Hematopoietic multipotent progenitor cell treated with erythropoietin and hydrocortisone succinate and interleukin-3 and kit ligand, for 4 days (in vitro differentiated cells): ENCODE measurements around the gene DDI2.
A peak's percentile ranks its signal among the peaks of the same experiment; 100 is the strongest.
"Not testable (repeated sequence)": the region's sequence is repeated elsewhere in the genome, so short reads cannot be mapped to it uniquely, and the experiment has no call there.

Source experiments
- DNase-seq: peaks from one replicate; pipeline ENCODE4 v3.0.0-alpha.2; 2015

DDI2 gene

DNA sequence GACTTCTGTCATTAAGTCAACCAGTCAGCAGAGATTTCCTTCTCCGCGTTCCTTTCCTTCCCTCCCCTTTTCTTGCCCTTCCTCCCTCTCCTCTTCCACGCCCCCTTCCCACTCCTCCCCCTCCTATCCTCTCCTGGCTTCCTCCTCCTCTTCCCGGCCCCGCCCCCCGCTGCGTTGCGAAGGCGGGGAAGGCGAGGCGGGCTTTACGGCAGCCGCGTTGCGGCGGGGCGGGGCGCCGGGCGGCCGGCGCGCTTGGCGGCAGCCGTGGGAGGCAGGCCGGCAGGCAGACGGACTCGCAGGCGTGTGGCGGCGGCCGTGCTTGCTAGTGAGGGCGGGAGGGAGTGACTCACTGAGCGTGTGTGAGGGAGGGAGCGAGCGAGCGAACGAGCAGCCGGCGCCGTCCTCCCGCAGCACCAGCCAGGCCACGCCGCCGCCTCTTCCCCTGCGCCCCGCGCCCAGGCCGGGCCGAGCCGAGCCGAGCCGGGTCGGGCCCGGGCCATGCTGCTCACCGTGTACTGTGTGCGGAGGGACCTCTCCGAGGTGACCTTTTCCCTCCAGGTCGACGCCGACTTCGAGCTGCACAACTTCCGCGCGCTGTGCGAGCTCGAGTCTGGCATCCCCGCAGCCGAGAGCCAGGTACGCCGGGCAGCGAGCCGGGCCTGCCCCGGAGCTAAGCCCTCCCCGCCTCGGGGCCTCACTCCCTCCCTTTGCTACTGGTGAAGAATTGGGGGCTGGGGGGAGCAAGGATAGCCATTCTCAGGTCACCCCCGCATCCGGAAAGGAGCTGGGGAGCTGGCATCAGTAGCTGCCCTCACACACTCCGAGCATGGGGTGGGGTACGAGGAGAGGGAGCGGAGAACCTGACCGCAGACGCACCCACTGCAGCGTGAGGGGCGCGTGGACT is at the start of gene DDI2:
Gene DDI2 (plus strand): TSS at position 286 of the 904 bp plus-strand sequence. CDS start 213 bp downstream, at position 499.
- DNase-seq: peak; percentile 99

DNA sequence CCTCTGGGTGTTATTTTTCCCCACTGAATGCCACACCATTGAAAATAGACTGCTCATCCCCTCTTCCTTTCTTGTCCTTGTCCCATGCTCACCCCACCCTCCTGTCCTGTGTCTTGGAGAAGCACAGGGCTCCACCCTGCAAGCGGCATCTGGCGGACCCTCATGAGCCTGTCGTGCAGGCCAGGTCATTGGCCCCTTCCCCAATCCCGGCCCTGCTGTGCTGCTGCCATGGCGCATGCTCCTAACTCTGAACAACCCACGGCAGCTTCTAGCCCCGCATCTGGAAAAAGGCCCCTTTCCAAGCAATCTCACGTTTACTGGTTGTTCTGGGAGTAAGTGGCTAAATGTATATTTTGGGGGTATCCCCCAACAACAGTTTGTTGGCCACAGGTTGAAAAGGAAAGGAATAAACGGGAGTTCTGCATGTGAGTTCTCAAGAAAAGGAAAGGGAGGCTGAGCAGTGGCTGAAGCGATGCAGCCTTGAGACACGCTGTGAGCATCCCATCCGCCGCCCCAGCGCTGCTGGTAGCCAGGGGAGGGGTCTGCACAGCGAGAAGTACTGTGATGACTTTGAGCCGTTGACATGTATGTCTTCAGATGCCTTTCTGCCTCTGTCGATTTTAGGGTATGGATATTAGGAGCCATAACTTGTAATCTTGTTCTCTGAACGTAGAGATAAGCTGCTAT is 48.7 kb upstream of the DDI2 start:
- DNase-seq: no peak

DNA sequence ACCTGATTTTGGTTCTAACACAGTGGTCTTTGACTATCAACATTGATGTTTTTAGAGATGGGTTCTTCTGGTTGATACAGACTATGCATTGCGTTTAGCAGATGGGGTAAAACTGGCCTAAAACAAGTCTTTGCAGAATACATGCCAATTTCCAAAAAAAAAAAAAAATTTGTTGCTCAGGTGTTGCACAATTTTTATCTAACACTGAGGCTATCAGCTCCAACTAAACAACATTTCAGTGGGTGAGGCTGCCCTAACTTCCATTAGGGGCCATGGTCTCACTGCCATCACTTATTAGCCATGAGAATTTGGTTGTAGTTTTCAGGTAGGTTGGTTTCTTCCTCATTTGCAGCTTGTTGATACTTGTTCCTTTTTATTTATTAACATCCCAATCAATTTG is 46.4 kb upstream of the DDI2 start:
- DNase-seq: no peak

DNA sequence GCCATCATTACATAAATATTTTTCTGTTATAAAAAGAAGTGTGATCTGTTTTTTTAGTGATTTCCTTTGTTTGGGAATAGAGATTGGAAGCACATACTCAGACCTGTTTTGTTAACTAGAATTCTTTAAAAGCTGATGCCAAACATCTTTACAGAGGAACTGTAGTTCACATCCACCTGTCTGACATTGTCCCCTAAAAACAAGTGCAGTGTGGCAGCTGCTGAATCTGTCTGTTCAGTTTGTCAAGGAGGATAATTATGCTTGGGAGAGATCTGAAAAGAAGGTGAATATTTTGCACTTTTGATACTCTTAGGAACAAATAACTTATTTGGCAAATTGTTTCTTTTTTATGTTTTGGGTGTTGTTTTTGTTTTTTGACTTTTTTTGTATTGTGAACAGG is 46.0 kb upstream of the DDI2 start:
- DNase-seq: no peak

DNA sequence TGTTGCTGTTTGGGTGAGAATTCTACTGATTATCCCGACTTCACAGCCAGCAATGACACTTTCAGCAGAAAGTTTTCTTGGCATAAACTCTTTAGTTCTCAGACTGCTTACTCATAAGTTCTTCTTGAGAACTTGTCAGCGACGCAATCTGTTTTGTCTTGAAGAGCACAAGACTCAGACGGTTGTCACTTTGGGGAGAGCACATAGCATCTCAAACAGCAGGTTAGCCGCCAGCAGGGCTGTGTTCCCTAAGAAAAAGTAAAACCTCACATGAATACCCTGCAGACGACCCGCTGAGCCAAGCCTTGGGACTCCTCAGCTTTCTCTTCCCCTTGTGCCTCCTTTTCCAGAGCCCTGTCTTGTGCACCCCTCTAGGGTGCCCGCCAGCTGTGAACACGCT is 43.8 kb upstream of the DDI2 start:
- DNase-seq: no peak

DNA sequence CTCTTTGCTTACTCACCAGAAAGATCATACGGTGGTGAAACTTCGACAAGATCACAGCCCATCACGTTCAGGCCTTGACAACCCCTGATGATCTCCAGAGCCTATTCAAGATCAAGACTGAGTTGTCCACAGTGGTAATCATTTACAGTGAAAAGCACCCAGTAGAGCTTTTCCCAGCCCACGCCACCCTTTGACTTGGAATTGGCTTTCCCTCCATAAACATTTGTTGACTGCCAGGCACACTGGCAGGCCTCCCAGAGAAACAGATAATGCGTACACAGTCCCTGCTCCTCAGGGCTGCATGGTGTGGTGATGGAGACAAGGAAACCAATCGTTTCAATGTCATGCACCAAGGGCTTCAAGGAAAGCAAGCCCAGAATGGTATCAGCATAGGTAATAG is 42.5 kb upstream of the DDI2 start:
- no peak for DNase-seq

DNA sequence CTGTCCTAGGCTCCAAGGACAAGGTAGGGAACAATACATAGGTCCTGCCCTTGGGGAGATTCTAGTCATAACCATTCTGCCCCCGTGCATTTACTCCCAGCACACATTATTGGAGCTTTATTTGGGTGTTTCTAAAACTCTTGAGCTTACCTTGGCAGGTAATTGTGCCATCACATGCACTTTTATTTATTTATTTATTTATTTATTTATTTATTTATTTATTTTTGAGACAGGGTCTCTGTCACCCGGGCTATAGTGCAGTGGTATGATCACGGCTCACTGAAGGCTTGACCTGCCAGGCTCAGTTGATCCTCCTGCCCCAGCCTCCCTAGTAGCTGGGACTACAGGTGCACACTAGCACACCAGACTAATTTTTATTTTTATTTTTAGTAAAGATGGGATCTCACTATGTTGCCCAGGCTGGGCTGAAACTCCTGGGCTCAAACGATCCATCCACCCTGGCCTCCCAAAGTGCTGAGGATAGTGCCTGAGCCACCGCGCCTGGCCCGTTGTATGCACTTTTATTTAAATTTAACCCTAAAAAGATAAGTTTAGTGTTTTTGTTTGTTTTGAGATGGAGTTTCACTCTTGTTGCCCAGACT is 41.6 kb upstream of the DDI2 start:
- DNase-seq: no peak

DNA sequence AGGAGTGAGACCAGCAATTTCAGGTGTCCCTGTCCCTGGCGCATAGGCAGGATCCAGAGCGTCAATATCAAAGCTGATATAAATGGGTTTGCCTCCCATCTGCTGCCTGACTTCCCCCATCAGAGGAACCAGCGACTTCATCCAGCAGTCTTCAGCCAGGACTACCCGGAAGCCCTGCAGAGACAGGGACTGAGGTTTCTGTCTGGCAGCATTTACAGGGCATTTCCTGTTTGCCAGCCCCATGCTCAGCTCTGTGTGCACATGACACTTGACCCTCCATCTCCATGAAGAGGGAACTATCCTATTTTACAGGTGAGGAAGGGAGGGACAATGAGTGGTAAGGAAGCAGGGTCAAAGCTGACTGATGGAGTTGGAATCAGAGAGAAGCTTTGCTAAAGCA is 39.6 kb upstream of the DDI2 start:
- DNase-seq: no peak

DNA sequence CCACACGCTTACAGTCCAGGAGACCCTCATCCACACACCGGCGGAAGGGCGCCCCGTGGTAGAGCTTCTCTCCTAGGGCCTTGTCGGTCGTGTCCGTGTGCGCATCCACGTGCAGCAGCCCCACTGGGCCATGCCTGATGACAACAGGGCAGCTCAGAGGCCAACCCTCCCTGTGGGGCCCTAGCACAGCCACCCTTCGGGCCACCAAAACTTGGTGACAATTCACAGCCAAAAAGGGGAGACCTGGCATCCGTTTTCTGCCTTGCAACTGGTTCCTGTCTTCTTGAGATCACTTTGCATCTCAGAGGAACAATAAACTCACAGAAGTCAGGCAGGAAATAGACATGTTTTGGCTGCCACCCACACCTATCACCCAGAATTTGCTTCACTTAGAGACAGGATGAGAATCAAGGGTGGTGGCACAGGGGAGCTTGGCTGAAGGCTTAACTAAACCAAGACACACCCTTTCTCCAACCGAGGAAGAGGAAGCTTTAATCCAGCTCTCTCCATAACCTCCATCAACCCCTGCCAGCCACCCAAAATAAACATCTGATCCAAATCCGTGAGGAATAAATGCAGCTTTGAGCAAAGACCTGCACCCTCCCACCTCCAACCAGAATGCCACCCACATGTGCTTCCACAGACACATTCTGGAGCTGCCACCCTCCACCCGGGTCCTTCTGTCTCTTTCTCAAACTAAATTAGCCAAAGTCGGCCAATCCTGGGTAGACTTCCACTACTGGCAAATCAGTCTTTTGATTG is 38.2 kb upstream of the DDI2 start:
- DNase-seq: no peak

DNA sequence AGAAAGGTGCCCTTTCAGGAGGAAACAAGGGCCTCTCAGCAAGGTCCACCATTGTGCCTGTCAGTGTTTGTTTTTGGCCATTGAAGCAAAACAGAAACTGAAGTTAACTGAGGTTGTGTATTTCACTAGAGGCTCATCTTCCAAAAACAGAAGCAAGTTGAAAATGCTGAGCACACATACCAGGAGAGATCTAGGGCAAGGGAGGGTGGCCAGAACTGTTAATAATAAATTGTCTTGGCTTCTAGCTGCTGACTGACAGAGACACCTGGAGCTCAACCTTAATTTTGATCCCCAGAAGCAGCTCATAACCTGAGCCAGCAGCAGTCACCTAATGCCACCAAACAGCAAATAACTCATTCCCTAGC is 37.6 kb upstream of the DDI2 start:
- no peak for DNase-seq

DNA sequence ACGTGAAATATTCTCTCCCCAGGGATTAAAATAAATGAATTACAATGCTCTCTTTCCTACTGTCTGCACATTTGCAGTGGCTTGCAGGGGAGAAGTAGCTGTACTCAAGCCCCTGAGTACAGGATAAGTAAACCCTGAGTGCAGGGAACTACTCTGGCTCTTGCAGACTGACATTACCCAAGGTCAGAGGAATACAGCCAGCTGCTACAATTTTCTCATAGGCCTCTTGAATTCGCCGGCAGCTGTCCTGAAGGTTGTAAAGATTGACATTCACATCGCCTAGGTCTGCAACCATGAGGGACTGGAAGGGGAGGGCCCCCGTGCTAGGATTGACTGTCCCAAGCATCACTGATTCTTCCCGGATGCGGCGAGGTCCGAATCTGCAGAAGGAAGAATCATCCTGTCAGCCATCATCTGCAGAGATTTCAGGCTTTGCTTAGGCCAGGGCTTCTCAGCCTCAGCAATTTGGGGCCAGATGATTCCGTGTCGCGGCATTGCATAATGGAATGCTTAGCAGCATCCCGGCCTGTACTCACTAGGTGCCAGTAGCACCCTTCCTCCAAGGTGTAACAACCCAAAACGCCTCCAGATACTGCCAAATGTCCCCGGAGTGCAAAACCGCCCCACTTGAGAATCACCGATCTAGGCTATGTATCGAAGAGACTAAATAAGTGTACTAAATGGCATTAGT is 34.1 kb upstream of the DDI2 start:
- no peak for DNase-seq

DNA sequence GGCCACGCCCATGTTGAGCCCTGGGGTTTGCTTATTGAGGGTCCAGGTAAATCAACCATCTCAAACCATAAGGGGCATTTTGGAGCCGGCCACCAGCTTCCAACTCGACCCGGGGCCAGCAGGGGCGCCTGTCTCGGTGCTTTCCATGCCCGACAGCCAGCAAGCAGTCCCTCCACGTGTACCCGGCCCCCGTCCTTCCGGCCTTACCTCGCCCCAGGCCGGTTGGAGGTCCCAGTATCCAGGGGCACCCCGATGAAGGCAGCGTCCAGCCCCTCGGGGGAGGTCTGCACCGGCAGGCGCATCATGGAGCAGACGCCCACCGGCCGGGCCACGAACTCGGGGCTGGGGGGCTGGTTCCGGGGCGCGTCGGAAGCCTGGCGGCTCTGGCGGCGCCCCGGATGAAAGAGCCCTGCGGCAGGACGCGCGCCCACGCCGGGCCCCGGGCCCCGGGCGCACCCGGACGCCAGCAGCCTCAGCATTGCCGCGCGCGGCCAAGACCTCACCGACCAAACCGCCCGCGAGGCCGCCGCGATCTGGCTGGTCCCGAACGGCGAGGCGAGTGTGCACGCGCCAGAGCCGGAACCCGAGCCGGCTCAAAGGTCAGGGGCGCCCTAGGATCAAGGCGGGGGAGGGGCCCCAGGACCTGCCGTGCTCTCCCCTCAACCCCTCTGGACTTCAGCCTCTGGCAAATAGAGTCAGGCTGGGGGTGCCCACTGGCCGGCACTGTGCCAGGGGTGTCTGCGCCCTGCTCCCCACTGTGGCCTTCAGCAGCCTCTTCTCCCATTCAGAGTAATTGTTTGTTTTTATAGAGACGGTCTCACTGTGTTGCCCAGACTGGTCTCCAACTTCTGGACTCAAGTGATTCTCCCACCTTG is 32.5 kb upstream of the DDI2 start, which contains the start of gene AGMAT:
Gene AGMAT (minus strand): TSS at position 563 of the 875 bp plus-strand sequence. CDS start 84 bp downstream, at position 479.
- DNase-seq: peak; percentile 88

DNA sequence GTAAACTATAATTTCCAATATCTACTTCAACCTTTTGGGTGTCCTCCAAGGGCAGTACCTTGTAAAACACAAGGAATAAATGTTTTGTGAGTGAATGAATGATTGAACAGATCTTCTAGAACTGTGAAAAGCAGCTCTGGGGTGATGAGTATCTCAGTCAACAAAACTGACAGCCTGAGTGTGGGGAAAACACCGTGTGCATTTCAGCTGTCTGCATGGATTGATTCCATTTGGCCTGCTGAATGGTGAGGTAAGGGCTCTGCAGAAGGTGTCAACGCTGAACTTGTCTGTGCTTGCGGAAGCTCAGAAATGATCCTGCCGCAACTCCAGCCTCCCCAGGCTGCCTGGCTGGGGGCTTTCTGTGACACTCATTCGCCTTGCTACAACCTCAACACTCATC is 25.0 kb upstream of the DDI2 start:
- DNase-seq: no peak

DNA sequence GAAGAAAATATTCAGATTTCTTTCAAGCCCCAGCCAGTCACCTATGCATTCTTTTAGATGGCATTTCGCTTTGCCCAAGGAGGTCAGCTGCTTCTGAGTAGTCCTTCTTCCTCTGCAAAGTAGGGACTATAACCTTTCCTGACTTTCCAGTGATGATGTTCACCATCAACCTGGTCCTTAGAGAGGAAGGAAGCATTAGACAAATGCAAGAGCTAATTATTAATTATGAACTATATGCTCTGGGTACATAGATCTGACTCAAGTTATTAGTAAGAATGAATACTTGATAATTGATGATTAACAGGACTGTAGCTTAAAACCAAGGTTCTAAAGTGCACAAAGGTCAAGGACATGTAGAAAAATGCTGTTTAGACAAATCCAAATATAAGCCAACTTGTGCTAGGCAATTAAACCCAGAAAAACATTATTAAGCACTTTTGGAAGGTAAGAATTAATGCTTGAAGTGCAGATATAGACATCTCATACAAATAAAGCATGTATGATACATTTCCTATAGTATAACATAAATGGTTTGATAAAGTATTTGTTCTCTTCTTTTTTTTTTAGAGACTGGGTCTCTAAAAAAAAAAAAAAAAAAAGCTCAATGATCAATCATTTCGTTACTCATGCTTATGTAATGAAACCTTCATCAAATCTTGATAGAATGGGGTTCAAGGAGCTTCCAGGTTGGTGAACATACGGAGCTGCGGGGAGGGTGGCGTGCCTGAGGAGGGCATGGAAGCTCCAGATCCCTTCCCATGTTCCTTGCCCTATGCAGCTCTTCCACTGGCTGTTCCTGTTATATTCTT is 21.2 kb upstream of the DDI2 start:
- DNase-seq: no peak

DNA sequence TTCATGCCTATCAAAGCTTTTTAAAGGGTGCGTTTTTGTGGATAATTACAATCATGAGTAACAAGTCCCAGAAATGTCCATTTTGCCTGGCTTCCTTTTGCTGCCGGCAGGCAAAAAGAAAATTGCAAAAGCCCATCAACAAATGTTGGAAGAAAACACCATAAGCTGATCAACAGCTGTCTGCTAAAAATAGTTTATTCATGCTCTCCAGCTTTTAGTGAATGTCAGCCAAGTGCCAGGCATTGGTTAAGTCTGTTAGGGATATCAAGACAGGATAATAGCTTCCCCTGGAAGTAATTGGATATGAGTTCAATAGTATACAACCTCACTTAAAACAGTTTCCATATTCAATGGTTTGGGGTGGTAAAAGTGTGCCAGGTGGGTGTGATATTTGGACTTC is 18.8 kb upstream of the DDI2 start:
- DNase-seq: no peak

DNA sequence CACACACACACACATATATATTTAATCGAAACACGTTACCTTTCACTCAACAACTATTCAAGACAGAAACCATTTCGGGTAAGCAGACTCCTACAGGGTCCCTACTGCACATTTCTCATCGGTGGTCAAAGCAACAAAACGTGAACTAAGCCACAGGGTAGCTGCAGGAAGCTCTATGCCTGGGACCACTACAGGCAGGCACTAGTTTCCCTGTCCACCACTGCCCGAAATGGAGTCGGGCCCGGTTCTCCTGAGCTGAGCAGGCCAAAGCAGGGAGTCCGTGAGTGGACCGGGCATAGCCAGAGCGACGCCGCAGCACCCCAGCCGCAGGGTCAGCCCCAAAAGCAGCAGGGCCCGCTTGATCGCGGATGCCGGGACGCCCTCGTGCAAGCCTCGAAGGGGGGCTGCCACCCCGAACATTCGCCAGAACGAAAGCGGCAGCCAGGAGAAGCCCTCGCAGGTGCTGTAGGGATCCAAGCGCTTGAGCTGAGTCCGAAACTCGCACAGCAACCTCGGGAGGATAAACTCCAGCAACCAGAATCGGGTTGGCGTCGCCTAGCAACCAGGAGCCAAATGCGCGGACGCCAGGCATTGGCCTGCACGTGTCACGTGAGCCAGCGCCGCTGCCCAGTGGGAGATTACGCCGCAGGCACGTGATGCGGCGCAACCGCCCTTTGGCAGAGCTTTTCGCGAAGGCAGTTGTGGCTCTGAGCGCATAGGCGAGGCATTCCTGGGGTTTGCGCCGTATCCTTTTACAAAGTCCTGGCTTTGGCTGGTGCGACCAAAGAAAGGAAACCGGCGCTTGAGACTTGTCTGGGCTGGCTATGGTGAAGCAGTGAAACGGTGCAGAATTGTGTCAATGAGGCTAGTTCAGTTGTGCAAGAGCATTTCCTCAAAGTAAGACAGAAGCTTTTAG is 13.9 kb upstream of the DDI2 start:
- peak; percentile 97 for DNase-seq

DNA sequence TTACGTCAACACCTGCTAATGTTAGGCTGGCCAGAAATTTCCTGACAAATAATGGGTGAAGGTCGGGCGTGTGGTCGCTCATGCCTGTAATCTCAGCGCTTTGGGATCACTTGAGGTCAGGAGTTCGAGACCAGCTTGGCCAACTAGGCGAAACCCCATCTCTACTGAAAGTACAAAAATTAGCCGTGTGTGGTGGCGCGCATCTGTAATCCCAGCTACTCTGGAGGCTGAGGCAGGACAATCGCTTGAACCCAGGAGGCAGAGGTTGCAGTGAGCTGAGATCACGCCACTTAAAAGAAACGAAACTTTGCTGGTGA is 13.3 kb upstream of the DDI2 start:
- not testable (repeated sequence) for DNase-seq

DNA sequence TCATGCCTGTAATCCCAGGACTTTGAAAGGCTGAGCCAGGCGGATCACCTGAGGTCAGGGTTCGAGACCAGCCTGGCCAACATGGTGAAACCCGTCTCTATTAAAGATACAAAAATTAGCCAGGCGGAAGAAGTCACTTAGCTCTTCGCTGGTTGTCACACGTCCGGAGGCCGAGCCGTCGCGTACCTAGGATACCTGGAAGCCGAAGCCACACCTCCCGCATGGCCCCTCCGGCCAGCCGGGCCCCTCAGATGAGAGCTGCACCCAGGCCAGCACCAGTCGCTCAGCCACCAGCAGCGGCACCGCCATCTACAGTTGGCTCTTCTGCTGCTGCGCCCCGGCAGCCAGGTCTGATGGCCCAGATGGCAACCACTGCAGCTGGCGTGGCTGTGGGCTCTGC is 12.9 kb upstream of the DDI2 start:
- DNase-seq: not testable (repeated sequence)
